Measurements from ENCODE around the gene TMEM218. TPM values are rescaled to one million over a fixed set of nuclear protein-coding genes. Genes with fewer than 3 reads are reported as not detected.
A peak's percentile ranks its signal among the peaks of the same experiment; 100 is the strongest.
"Not testable (repeated sequence)": the region's sequence is repeated elsewhere in the genome, so short reads cannot be mapped to it uniquely, and the experiment has no call there.

Gene TMEM218
- total RNA-seq, 1 donor: 27.2 TPM

- TF ChIP-seq, protein P1, sequence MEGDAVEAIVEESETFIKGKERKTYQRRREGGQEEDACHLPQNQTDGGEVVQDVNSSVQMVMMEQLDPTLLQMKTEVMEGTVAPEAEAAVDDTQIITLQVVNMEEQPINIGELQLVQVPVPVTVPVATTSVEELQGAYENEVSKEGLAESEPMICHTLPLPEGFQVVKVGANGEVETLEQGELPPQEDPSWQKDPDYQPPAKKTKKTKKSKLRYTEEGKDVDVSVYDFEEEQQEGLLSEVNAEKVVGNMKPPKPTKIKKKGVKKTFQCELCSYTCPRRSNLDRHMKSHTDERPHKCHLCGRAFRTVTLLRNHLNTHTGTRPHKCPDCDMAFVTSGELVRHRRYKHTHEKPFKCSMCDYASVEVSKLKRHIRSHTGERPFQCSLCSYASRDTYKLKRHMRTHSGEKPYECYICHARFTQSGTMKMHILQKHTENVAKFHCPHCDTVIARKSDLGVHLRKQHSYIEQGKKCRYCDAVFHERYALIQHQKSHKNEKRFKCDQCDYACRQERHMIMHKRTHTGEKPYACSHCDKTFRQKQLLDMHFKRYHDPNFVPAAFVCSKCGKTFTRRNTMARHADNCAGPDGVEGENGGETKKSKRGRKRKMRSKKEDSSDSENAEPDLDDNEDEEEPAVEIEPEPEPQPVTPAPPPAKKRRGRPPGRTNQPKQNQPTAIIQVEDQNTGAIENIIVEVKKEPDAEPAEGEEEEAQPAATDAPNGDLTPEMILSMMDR (IDR thresholded peaks at IDR 0.05; ENCODE audit: insufficient read depth, low read depth, low read length): no peak
- DNase-seq (ENCODE audit: low read depth): no peak
Observed at GRCh38 chr11:125062218-125062930, 49.1 kb downstream of the TMEM218 start.

GRCh38 chr11:125061281-125061680, 50.1 kb downstream of the TMEM218 start:
- DNase-seq (ENCODE audit: low read depth): no peak
- TF ChIP-seq, protein P1 (IDR thresholded peaks at IDR 0.05; ENCODE audit: insufficient read depth, low read depth, low read length): no peak

More at GRCh38 chr11:125062218-125062930, 49.1 kb downstream of the TMEM218 start:
- peak overlapping the region; percentile 62 for H3K4me3 ChIP-seq (ENCODE audit: low read depth, low read length)

DNA sequence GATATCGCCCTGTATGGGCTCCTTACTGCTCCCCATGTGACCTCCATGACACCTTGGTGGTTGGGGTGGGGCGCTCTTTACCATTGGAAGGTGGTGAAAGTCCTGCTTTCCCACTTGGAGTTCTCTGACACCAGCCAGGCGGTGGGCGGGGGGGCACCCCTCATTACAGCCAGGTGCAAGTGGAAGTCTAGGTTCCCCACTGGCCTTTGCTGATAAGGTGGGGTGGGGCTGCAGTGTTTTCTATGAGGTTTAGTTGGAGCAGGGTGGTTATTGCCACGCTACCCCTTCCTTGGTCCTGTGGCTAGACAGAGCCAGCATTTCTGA, 53.8 kb downstream of the TMEM218 start:
- DNase-seq (ENCODE audit: low read depth): no peak
- H3K4me3 ChIP-seq (ENCODE audit: low read depth, low read length): no peak overlapping the region
- TF ChIP-seq, protein P1 (IDR thresholded peaks at IDR 0.05; ENCODE audit: insufficient read depth, low read depth, low read length): no peak

More at GRCh38 chr11:125061281-125061680, 50.1 kb downstream of the TMEM218 start:
- no peak overlapping the region for H3K4me3 ChIP-seq (ENCODE audit: low read depth, low read length)

DNA sequence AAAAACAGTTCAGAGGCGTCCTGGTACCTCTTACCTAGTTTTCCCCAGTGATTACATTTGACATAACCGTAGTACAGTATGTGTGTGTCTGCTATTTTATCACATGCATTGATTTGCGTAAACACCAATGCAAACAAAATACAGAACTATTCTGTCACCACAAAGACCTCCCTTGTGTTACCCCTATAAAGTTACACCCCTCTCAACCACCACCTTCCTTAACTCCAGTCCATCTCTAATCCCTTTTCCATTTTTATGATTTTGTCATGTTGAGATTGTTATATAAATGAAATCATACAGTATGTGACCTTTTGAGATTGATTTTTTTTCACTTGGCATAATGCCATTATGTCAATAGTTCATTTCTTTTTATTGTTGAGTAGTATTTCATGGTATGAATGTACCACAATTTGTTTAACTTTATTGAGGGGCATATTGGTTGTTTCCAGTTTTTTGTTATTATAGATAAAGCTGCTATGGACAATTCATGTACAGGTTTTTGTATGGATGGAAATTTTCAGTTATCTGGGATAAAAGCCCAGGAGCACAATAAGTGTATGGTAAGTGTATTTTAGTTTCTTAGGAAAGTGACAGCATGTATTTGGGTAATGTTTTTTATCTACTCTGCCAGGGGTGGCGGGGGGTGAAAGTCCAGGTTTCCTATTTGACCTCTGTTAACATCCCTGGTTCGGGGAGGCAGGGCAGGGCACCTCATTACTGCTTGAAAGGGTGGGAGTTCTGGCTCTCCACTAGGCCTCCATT, 54.3 kb downstream of the TMEM218 start:
- H3K4me3 ChIP-seq (ENCODE audit: low read depth, low read length): no peak overlapping the region
- DNase-seq (ENCODE audit: low read depth): no peak
- TF ChIP-seq, protein P1 (IDR thresholded peaks at IDR 0.05; ENCODE audit: insufficient read depth, low read depth, low read length): no peak

GRCh38 chr11:125056111-125056510, 55.3 kb downstream of the TMEM218 start:
- not testable (repeated sequence) for H3K4me3 ChIP-seq (ENCODE audit: low read depth, low read length); DNase-seq (ENCODE audit: low read depth)

- no peak overlapping the region for H3K4me3 ChIP-seq (ENCODE audit: low read depth, low read length)
- DNase-seq (ENCODE audit: low read depth): no peak
- TF ChIP-seq, protein P1 (IDR thresholded peaks at IDR 0.05; ENCODE audit: insufficient read depth, low read depth, low read length): no peak
Observed at GRCh38 chr11:125055107-125055715, 56.2 kb downstream of the TMEM218 start.

DNA sequence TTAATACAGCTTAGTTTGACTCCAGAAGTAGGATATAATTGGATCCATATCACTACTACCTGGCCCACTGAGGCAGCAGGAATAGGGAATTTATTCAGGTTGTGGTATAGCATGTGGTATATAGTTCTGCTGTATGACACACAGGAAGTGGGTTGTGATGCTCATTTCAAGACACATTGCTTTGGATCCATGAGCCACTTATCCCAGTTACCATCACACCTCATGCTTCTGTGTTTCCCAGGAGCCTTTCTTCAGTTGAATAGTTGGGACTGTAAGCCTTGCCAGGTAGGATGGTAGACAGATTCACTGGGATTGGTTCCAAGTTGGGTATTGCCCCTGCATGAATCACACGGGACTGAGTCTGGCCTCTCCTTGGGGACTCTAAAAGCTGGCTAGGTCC, 58.3 kb downstream of the TMEM218 start:
- TF ChIP-seq, protein P1 (IDR thresholded peaks at IDR 0.05; ENCODE audit: insufficient read depth, low read depth, low read length): no peak
- H3K4me3 ChIP-seq (ENCODE audit: low read depth, low read length): no peak overlapping the region
- no peak for DNase-seq (ENCODE audit: low read depth)

All from fibroblast of villous mesenchyme (primary cell).